ENCODE results near the gene VWF.

VWF gene

GRCh38 chr12:5910790-5911548, 213.5 kb downstream of the VWF start:
- no peak for TF ChIP-seq CTCF (IDR thresholded peaks at IDR 0.05; ENCODE audit: low read depth, low read length)
- DNase-seq (ENCODE audit: low read depth in 2 of 2) = no peak
- no peak overlapping the region for H3K4me3 ChIP-seq (replicated peaks in 1 of 2; ENCODE audit: low read depth in 2 of 2, low read length in 2 of 2)

- TF ChIP-seq CTCF (IDR thresholded peaks at IDR 0.05; ENCODE audit: low read depth, low read length) = no peak
- no peak overlapping the region for H3K4me3 ChIP-seq (replicated peaks in 1 of 2; ENCODE audit: low read depth in 2 of 2, low read length in 2 of 2)
- no peak for DNase-seq (ENCODE audit: low read depth in 2 of 2)
Observed at GRCh38 chr12:5909560-5909959, 214.9 kb downstream of the VWF start.

GRCh38 chr12:5908251-5908650, 216.2 kb downstream of the VWF start:
- no peak for DNase-seq (ENCODE audit: low read depth in 2 of 2)
- TF ChIP-seq CTCF (IDR thresholded peaks at IDR 0.05; ENCODE audit: low read depth, low read length) = no peak

GRCh38 chr12:5907807-5908206, 216.7 kb downstream of the VWF start:
- no peak for TF ChIP-seq CTCF (IDR thresholded peaks at IDR 0.05; ENCODE audit: low read depth, low read length)
- no peak overlapping the region for H3K4me3 ChIP-seq (replicated peaks in 1 of 2; ENCODE audit: low read depth in 2 of 2, low read length in 2 of 2)
- DNase-seq (ENCODE audit: low read depth in 2 of 2) = no peak

More at GRCh38 chr12:5908251-5908650, 216.2 kb downstream of the VWF start:
- H3K4me3 ChIP-seq (replicated peaks in 1 of 2; ENCODE audit: low read depth in 2 of 2, low read length in 2 of 2) = no peak overlapping the region

- no peak for DNase-seq (ENCODE audit: low read depth in 2 of 2)
- no peak overlapping the region for H3K4me3 ChIP-seq (replicated peaks in 1 of 2; ENCODE audit: low read depth in 2 of 2, low read length in 2 of 2)
- no peak for TF ChIP-seq CTCF (IDR thresholded peaks at IDR 0.05; ENCODE audit: low read depth, low read length)
Observed at GRCh38 chr12:5905757-5906156, 218.7 kb downstream of the VWF start.

- H3K4me3 ChIP-seq (replicated peaks in 1 of 2; ENCODE audit: low read depth in 2 of 2, low read length in 2 of 2) = no peak overlapping the region
- no peak for TF ChIP-seq CTCF (IDR thresholded peaks at IDR 0.05; ENCODE audit: low read depth, low read length)
- no peak for DNase-seq (ENCODE audit: low read depth in 2 of 2)
Observed at GRCh38 chr12:5904969-5905368, 219.5 kb downstream of the VWF start.

- no peak for TF ChIP-seq CTCF (IDR thresholded peaks at IDR 0.05; ENCODE audit: low read depth, low read length)
- H3K4me3 ChIP-seq (replicated peaks in 1 of 2; ENCODE audit: low read depth in 2 of 2, low read length in 2 of 2) = no peak overlapping the region
- no peak for DNase-seq (ENCODE audit: low read depth in 2 of 2)
Observed at GRCh38 chr12:5904441-5904840, 220.0 kb downstream of the VWF start.
